Coronary artery (tissue), 2 donors: Measurements from ENCODE around the gene PCNX2.

Experiments
- DNase-seq: peaks from one replicate; pipeline ENCODE4 v3.0.0-alpha.2; 2017; ENCODE audit warnings: low spot score
- H3K27ac ChIP-seq, 2 donors: fragments of 200-600 bp; sonication (generic); one replicate each; pipeline ENCODE4 v1.5.1; 2016 to 2019
- H3K4me3 ChIP-seq: fragments of 200-600 bp; sonication (generic); 2 replicates; pipeline ENCODE4 v1.5.1; 2016; ENCODE audit warnings: mild to moderate bottlenecking, moderate library complexity
- CTCF ChIP-seq: fragments of 200-600 bp; sonication (generic); IDR thresholded peaks from one replicate; pipeline ENCODE4 v1.5.1; 2019; ENCODE audit warnings: antibody characterized with exemption

Gene PCNX2

DNA sequence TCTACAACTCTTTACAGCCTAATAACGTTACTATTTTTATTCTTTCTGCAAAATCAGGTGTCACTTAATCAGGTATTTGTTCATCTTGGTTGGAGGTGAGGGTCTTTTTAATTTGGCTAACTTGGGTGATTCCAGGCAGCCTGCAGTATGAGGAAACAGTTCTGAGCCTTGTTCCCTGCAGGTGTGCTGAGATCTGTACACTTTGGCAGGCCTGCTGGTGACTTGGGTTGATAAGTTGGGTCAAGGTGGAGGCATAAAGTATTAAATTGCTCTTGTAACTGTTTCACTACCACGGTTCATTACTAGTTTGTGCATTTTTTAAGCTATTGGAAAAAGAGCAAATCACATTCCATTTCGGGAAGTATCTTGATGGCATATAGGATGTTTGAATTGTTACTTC, 42.0 kb upstream of the PCNX2 start:
- no peak overlapping the region for H3K27ac ChIP-seq
- no peak overlapping the region for H3K4me3 ChIP-seq
- DNase-seq = no peak
- no peak for TF ChIP-seq CTCF

- no peak overlapping the region for H3K27ac ChIP-seq
- no peak for DNase-seq
- no peak overlapping the region for H3K4me3 ChIP-seq
- no peak for TF ChIP-seq CTCF
Observed at GRCh38 chr1:233336554-233337456, 41.3 kb upstream of the PCNX2 start.

DNA sequence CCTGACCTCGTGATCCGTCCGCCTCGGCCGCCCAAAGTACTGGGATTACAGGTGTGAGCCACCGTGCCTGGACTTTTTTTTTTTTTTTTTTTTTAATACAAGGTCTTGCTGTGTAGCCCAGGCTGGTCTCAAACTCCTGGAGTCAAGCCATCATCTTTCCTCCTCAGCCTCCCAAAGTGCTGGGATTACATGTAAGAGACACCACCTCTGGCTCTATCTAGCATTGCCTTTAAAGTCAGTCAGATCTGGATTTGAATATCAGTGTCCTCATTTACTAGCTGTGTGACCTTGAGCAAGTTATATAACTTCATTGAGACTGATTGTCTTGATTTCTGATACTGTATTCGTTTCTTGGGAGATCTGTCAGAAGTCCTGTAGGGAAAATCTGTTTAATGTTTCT, 38.6 kb upstream of the PCNX2 start:
- TF ChIP-seq CTCF = no peak
- no peak for DNase-seq
- no peak overlapping the region for H3K4me3 ChIP-seq
- H3K27ac ChIP-seq = no peak overlapping the region

- DNase-seq = no peak
- TF ChIP-seq CTCF = no peak
- Histone ChIP-seq H3K4me3 (no peak overlapping the region), H3K27ac (no peak overlapping the region)
Observed at GRCh38 chr1:233333086-233333485, 37.6 kb upstream of the PCNX2 start.

GRCh38 chr1:233331676-233332519, 36.4 kb upstream of the PCNX2 start:
- no peak for TF ChIP-seq CTCF
- Histone ChIP-seq H3K27ac (no peak overlapping the region), H3K4me3 (no peak overlapping the region)
- DNase-seq = no peak

GRCh38 chr1:233328142-233328921, 32.8 kb upstream of the PCNX2 start:
- no peak for DNase-seq
- TF ChIP-seq CTCF = no peak
- Histone ChIP-seq H3K27ac (peak overlapping the region in 1 of 2 donors; percentile 25), H3K4me3 (peak overlapping the region; percentile 88)
